Chondrocyte (in vitro differentiated cells): Measurements from ENCODE around the gene TP53I11. TPM values are rescaled to one million over a fixed set of nuclear protein-coding genes. Genes with fewer than 3 reads are reported as not detected.

Experiments used
- DNase-seq: peaks from one replicate; pipeline ENCODE4 v3.0.0; 2021; ENCODE audit warnings: mixed read lengths, low spot score
- H3K27ac Mint-ChIP-seq: one replicate; pipeline ENCODE4 v1.8.0; 2021; ENCODE audit warnings: mild to moderate bottlenecking, moderate library complexity, mixed read lengths; ENCODE audit not compliant: unreplicated experiment
- H3K27me3 Mint-ChIP-seq: 2 replicates; pipeline ENCODE4 v1.8.0; 2021; ENCODE audit warnings: low read depth, mixed read lengths
- H3K36me3 Mint-ChIP-seq: 2 replicates; pipeline ENCODE4 v1.8.0; 2021; ENCODE audit warnings: low read depth, mixed read lengths
- H3K4me1 Mint-ChIP-seq: 2 replicates; pipeline ENCODE4 v1.8.0; 2021; ENCODE audit warnings: low read depth, mild to moderate bottlenecking, mixed read lengths
- H3K4me3 Mint-ChIP-seq: one replicate; pipeline ENCODE4 v1.8.0; 2021; ENCODE audit warnings: mild to moderate bottlenecking, moderate library complexity, mixed read lengths; ENCODE audit not compliant: unreplicated experiment
- H3K9me3 Mint-ChIP-seq: 2 replicates; pipeline ENCODE4 v1.8.0; 2021; ENCODE audit warnings: low read depth, mixed read lengths
- total RNA-seq: library from RNA; stranded (reverse); gene quantifications from 3 replicates; pipeline ENCODE4 v1.2.1, GENCODE V29; 2021
- TF ChIP-seq, protein P1 (sequence below): fragments of 200-600 bp; sonication (generic); IDR thresholded peaks from 2 replicates; pipeline ENCODE4 v1.5.0; 2021; ENCODE audit warnings: antibody characterized with exemption, mild to moderate bottlenecking, moderate library complexity

The TP53I11 gene
- total RNA-seq, 1 donor from 2014 or later, result 97.5 TPM

DNA sequence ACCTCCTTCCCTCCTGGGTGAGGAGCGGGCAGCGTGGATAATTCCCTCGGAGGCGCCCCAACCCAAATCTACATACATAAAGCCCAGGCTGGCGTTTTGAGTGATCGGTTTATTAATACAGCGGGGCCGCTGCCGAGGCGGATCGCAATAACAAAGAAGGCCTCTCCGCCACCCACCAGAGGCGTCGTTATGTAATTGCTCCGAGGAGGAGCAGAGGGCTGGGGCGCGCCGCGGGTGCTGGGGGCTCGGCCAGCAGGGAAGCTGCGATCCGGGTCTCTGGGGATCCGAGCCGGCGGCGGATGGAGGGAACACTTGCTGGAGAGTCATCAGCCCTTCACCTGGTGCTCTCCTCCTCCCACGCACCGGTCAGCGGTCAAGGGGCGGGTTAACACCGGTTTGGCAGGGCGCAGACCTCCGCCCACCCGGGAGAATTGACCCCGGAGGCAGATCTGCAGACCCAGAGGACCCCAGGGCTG is 6.4 kb upstream of the TP53I11 start:
- no peaks in the 10 kb centered on the region for H3K9me3 Mint-ChIP-seq

DNA sequence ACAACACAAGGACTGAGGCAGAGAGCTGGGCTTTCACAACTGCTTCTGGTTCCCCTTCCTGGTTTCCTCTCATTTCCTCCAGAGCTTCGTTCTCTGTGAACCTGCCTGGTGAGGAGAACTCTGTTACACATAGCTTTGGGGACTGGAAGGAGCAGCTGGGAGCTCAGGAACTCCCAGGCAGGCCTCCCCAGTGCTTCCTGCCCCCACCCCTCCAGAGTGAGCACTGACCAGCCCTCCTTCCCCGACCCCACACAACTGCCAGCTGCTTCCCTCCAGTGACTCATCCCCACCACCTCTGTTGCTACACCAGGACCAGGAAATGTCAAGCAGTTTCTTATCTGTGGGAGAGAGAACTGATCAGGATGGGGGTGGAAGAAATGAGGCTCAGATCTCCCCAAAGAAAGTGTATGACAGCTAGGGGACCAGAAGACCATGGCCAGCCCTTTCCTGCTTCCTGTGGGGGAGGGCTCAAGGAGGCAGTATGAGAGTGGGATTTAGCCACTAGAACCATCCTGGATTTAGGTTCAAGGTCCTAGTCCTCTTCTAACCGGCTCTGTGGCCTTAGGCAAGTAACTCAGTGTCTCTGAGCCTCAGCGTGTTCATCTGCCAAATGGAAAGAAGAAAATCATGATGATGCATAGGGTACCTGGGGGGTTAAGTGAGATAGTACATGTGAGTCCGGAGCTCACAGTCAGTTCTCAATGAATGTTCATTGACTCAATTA is 4.5 kb upstream of the TP53I11 start:
- H3K9me3 Mint-ChIP-seq, result no peaks in the 10 kb centered on the region
- peaks cover 4% of the 10 kb centered on the region for H3K27me3 Mint-ChIP-seq
- H3K4me3 Mint-ChIP-seq, result no peak overlapping the region
- TF ChIP-seq, protein P1, sequence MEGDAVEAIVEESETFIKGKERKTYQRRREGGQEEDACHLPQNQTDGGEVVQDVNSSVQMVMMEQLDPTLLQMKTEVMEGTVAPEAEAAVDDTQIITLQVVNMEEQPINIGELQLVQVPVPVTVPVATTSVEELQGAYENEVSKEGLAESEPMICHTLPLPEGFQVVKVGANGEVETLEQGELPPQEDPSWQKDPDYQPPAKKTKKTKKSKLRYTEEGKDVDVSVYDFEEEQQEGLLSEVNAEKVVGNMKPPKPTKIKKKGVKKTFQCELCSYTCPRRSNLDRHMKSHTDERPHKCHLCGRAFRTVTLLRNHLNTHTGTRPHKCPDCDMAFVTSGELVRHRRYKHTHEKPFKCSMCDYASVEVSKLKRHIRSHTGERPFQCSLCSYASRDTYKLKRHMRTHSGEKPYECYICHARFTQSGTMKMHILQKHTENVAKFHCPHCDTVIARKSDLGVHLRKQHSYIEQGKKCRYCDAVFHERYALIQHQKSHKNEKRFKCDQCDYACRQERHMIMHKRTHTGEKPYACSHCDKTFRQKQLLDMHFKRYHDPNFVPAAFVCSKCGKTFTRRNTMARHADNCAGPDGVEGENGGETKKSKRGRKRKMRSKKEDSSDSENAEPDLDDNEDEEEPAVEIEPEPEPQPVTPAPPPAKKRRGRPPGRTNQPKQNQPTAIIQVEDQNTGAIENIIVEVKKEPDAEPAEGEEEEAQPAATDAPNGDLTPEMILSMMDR, result no peak
- peak overlapping the region; percentile 73 for H3K27ac Mint-ChIP-seq
- no peak for DNase-seq
- no peaks in the 10 kb centered on the region for H3K36me3 Mint-ChIP-seq
- H3K4me1 Mint-ChIP-seq, result peaks cover 16% of the 10 kb centered on the region

More for the DNA sequence above, 6.4 kb upstream of the TP53I11 start:
- DNase-seq, result no peak
- peaks cover 4% of the 10 kb centered on the region for H3K27me3 Mint-ChIP-seq
- H3K36me3 Mint-ChIP-seq, result no peaks in the 10 kb centered on the region
- H3K4me3 Mint-ChIP-seq, result no peak overlapping the region
- peaks cover 16% of the 10 kb centered on the region for H3K4me1 Mint-ChIP-seq
- TF ChIP-seq, protein P1, result no peak
- H3K27ac Mint-ChIP-seq, result no peak overlapping the region

DNA sequence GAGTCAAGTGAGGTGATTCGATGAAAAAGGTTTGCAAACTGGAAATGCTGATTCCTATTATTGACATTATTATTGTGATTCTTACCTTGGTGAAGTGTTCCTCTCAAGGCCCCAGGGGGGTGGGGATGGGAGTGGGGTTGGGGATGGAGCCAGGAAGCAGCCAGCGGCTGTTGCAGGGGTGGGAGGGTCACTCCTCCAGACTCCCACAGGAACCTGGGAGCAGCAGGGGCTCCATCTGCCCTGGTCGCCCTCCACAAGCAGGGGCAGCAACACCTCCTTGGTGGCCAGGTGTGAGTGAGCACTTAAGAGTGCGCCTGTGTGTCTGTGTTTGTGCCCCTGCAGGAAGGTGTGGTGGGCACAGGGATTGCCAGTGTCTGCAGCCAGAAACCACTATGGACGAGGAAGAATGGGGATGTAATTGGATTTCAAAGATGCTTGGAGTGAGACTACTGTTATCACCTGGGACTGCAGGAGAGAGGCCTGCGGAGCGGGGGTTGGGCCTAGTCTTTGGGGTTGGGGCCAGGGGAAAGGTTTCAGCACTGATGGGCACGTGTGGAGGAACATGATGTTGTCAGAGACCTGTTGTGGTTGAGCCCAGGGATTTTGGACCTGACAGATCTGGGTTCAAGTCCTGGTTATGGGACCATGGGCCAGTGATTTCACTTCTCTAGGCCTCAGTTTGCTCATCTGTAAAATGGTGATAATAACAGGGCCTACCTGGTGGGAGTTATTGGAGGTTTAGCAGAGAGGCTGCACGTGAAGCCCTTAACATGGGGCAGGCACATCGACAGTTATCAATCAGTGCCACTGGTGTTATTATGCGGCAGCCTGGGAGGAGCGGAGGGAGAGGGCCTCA is 3.6 kb upstream of the TP53I11 start:
- no peak overlapping the region for H3K27ac Mint-ChIP-seq
- no peak for DNase-seq
- H3K36me3 Mint-ChIP-seq, result no peaks in the 10 kb centered on the region
- H3K4me1 Mint-ChIP-seq, result peaks cover 16% of the 10 kb centered on the region
- peaks cover 4% of the 10 kb centered on the region for H3K27me3 Mint-ChIP-seq
- no peaks in the 10 kb centered on the region for H3K9me3 Mint-ChIP-seq
- H3K4me3 Mint-ChIP-seq, result no peak overlapping the region
- TF ChIP-seq, protein P1, result no peak

DNA sequence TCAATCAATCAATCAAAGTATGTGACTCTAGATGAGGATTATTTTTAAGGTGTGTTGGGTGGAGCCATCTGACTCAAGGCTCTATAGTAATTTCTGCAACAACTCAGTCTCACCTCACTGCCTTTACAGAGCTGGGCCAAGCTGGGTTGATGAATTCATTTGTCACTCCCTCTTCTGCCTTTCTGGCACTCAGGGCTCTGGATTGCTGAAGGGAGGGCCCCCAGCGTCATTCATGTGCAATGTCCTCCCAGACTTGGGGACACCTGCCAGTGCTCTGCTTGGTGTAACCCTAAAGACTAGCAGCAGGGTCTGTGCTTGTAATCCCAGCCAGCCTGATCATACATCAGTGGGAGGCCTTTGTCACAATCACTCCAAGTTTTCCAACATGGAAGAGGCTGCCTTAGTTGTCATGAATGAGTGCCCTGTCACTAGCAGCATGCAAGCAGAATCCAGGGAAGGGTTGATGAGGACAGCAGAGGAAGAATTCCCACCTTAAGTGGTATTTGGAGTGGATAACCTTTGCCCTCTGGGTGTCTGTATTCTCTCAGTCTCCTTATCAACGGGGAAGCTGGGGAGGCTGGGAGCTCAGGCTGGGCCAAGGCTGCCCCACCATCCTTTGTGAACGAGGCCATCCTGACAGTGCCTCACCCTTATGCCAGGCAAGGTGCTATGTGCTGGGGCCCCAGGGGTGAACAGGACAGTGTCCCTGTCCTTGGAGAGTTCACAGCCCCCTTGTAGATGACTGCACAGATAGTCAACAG is 2.0 kb upstream of the TP53I11 start:
- Mint-ChIP-seq H3K4me1 (peaks cover 31% of the 10 kb centered on the region), H3K4me3 (no peak overlapping the region), H3K27me3 (peaks cover 4% of the 10 kb centered on the region), H3K36me3 (no peaks in the 10 kb centered on the region), H3K27ac (no peak overlapping the region), H3K9me3 (no peaks in the 10 kb centered on the region)
- no peak for DNase-seq
- TF ChIP-seq, protein P1, result no peak

DNA sequence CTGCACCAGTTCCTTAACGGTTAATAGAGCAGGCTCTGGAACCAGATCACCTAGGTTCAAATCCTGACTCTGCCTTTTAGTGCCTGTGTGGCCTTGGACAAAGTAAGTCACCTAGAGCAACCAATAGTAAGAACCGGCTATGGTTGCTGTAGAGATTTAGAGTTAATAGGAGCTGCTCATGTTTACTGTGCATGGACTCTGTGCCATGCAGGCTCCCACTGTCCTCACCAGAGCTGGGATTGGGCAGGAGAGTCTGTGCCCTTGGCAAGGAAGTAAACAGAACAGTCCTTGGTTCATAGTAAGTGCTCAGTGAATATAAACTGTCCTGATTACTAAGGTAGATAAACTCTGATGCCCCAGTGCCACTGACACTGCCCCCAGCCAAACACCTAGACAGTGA is 1.4 kb upstream of the TP53I11 start:
- no peak overlapping the region for H3K27ac Mint-ChIP-seq
- no peak overlapping the region for H3K4me3 Mint-ChIP-seq
- TF ChIP-seq, protein P1, result no peak

More for the DNA sequence above, 1.4 kb upstream of the TP53I11 start:
- H3K4me1 Mint-ChIP-seq, result peaks cover 31% of the 10 kb centered on the region
- no peaks in the 10 kb centered on the region for H3K9me3 Mint-ChIP-seq
- DNase-seq, result no peak
- H3K36me3 Mint-ChIP-seq, result no peaks in the 10 kb centered on the region
- peaks cover 4% of the 10 kb centered on the region for H3K27me3 Mint-ChIP-seq
